ENCODE results near the gene OSTM1. TPM values are rescaled to one million over a fixed set of nuclear protein-coding genes. Genes with fewer than 3 reads are reported as not detected.

The OSTM1 gene
- total and polyA plus RNA-seq, 2 experiments from 2014 or later: 27.0 to 29.3 TPM

- Histone ChIP-seq H3K4me2 (ENCODE audit: unreplicated experiment) (no peak overlapping the region), H3K4me1 (ENCODE audit: insufficient read depth) (peaks cover 7% of the 10 kb centered on the region), H2AFZ (no peak overlapping the region), H3K79me2 (ENCODE audit: insufficient read depth) (no peaks in the 10 kb centered on the region), H3K9ac (no peak overlapping the region), H3K9me2 (ENCODE audit: insufficient read depth) (no peaks in the 10 kb centered on the region), H3F3A (ENCODE audit: insufficient read depth) (no peaks in the 10 kb centered on the region), H3K27me3 (replicated peaks; ENCODE audit: insufficient read depth) (no peaks in the 10 kb centered on the region; the same call in 1 of the 2 replicates), H3K27ac (no peak overlapping the region), H3K36me3 (ENCODE audit: low read depth) (no peaks in the 10 kb centered on the region), H4K20me1 (ENCODE audit: insufficient read depth) (no peaks in the 10 kb centered on the region), H3K9me3 (ENCODE audit: low read depth) (no peaks in the 10 kb centered on the region), H3K4me3 (no peak overlapping the region)
- TF ChIP-seq EZH2 (IDR thresholded peaks at IDR 0.05; ENCODE audit: insufficient read depth, poor library complexity, severe bottlenecking) (no peak), EZH2phosphoT487 (IDR thresholded peaks at IDR 0.05; ENCODE audit: insufficient read depth, low read depth) (no peak)
- WGBS, 2 experiments (ENCODE audit: low coverage in 1 of 2, low lambda C conversion rate in 2 of 2, missing lambda C conversion rate in 2 of 2): 70% methylated on average over 1 of the region's 1 CpG
- DNase-seq: no peak
- in situ Hi-C loops (cut with MboI): loop anchor here (25.0 kb wide), 1 partner anchor 956 kb away; no protein-coding TSS in a partner anchor
Measured at GRCh38 chr6:108106694-108107093, 32.2 kb upstream of the OSTM1 start.

- 85 to 89% methylated on average over 5 of the region's 5 CpGs for WGBS, 2 experiments (ENCODE audit: low coverage in 1 of 2, low lambda C conversion rate in 2 of 2, missing lambda C conversion rate in 2 of 2)
- H3K27ac ChIP-seq: no peak overlapping the region
Measured at GRCh38 chr6:108106261-108106660, 31.7 kb upstream of the OSTM1 start.

GRCh38 chr6:108105571-108105970, 31.0 kb upstream of the OSTM1 start:
- peaks cover 7% of the 10 kb centered on the region; the same call in 1 of the 2 replicates for H3K27me3 ChIP-seq (replicated peaks; ENCODE audit: insufficient read depth)
- H3K4me2 ChIP-seq (ENCODE audit: unreplicated experiment): peak overlapping the region; percentile 10
- no peak for TF ChIP-seq EZH2phosphoT487 (IDR thresholded peaks at IDR 0.05; ENCODE audit: insufficient read depth, low read depth)
- TF ChIP-seq EZH2 (IDR thresholded peaks at IDR 0.05; ENCODE audit: insufficient read depth, poor library complexity, severe bottlenecking): no peak
- H4K20me1 ChIP-seq (ENCODE audit: insufficient read depth): no peaks in the 10 kb centered on the region
- no peaks in the 10 kb centered on the region for H3F3A ChIP-seq (ENCODE audit: insufficient read depth)
- H3K9me3 ChIP-seq (ENCODE audit: low read depth): no peaks in the 10 kb centered on the region
- 91 to 95% methylated on average over 1 of the region's 1 CpG for WGBS, 2 experiments (ENCODE audit: low coverage in 1 of 2, low lambda C conversion rate in 2 of 2, missing lambda C conversion rate in 2 of 2)
- no peak overlapping the region for H3K27ac ChIP-seq
- peaks cover 7% of the 10 kb centered on the region for H3K4me1 ChIP-seq (ENCODE audit: insufficient read depth)
- in situ Hi-C loops (cut with MboI): loop anchor here (25.0 kb wide), 1 partner anchor 957 kb away; no protein-coding TSS in a partner anchor
- H3K36me3 ChIP-seq (ENCODE audit: low read depth): no peaks in the 10 kb centered on the region
- 0 out of 2 replicates have a peak overlapping the region, but pooled peaks have one; percentile 1 for H2AFZ ChIP-seq
- no peak overlapping the region for H3K9ac ChIP-seq
- no peaks in the 10 kb centered on the region for H3K79me2 ChIP-seq (ENCODE audit: insufficient read depth)
- H3K4me3 ChIP-seq: no peak overlapping the region
- no peaks in the 10 kb centered on the region for H3K9me2 ChIP-seq (ENCODE audit: insufficient read depth)
- no peak for DNase-seq

More at GRCh38 chr6:108106261-108106660, 31.7 kb upstream of the OSTM1 start:
- Histone ChIP-seq H3F3A (ENCODE audit: insufficient read depth) (no peaks in the 10 kb centered on the region), H4K20me1 (ENCODE audit: insufficient read depth) (no peaks in the 10 kb centered on the region), H3K9me2 (ENCODE audit: insufficient read depth) (no peaks in the 10 kb centered on the region), H3K4me3 (no peak overlapping the region), H3K79me2 (ENCODE audit: insufficient read depth) (no peaks in the 10 kb centered on the region), H3K9ac (no peak overlapping the region), H3K27me3 (replicated peaks; ENCODE audit: insufficient read depth) (no peaks in the 10 kb centered on the region; the same call in 1 of the 2 replicates), H3K4me1 (ENCODE audit: insufficient read depth) (peaks cover 7% of the 10 kb centered on the region), H3K4me2 (ENCODE audit: unreplicated experiment) (no peak overlapping the region), H3K36me3 (ENCODE audit: low read depth) (no peaks in the 10 kb centered on the region), H3K9me3 (ENCODE audit: low read depth) (no peaks in the 10 kb centered on the region), H2AFZ (no peak overlapping the region)
- in situ Hi-C loops (cut with MboI): loop anchor here (25.0 kb wide), 1 partner anchor 956 kb away; no protein-coding TSS in a partner anchor
- no peak for TF ChIP-seq EZH2phosphoT487 (IDR thresholded peaks at IDR 0.05; ENCODE audit: insufficient read depth, low read depth)
- no peak for TF ChIP-seq EZH2 (IDR thresholded peaks at IDR 0.05; ENCODE audit: insufficient read depth, poor library complexity, severe bottlenecking)
- no peak for DNase-seq

GRCh38 chr6:108102965-108103364, 28.4 kb upstream of the OSTM1 start:
- Histone ChIP-seq H3K4me1 (ENCODE audit: insufficient read depth) (peaks cover 7% of the 10 kb centered on the region), H2AFZ (no peak overlapping the region), H3K9me2 (ENCODE audit: insufficient read depth) (no peaks in the 10 kb centered on the region), H4K20me1 (ENCODE audit: insufficient read depth) (no peaks in the 10 kb centered on the region), H3K9me3 (ENCODE audit: low read depth) (no peaks in the 10 kb centered on the region), H3K27ac (no peak overlapping the region), H3K4me3 (no peak overlapping the region), H3F3A (ENCODE audit: insufficient read depth) (no peaks in the 10 kb centered on the region), H3K36me3 (ENCODE audit: low read depth) (no peaks in the 10 kb centered on the region), H3K79me2 (ENCODE audit: insufficient read depth) (no peaks in the 10 kb centered on the region), H3K4me2 (ENCODE audit: unreplicated experiment) (no peak overlapping the region), H3K9ac (no peak overlapping the region), H3K27me3 (replicated peaks; ENCODE audit: insufficient read depth) (peaks cover 17% of the 10 kb centered on the region; the same call in 1 of the 2 replicates)
- WGBS, 2 experiments (ENCODE audit: low coverage in 1 of 2, low lambda C conversion rate in 2 of 2, missing lambda C conversion rate in 2 of 2): 47 to 48% methylated on average over 3 of the region's 3 CpGs
- DNase-seq: no peak
- TF ChIP-seq EZH2 (IDR thresholded peaks at IDR 0.05; ENCODE audit: insufficient read depth, poor library complexity, severe bottlenecking) (no peak), EZH2phosphoT487 (IDR thresholded peaks at IDR 0.05; ENCODE audit: insufficient read depth, low read depth) (no peak)
- in situ Hi-C loops (cut with MboI): loop anchor here (25.0 kb wide), 1 partner anchor 959 kb away; no protein-coding TSS in a partner anchor

Data from GM23248 (cell line).